Retinal pigment epithelial cell (primary cell): Measurements from ENCODE around the gene RSU1.

Experiments
- DNase-seq: peaks from one replicate; pipeline ENCODE4 v3.0.0-alpha.2; 2010; ENCODE audit warnings: low read depth
- H3K4me3 ChIP-seq: 2 replicates; pipeline ENCODE4 v1.5.1; 2011; ENCODE audit warnings: mild to moderate bottlenecking, low read length, control low read depth, moderate library complexity
- CTCF ChIP-seq: conservative IDR thresholded peaks from 2 replicates; pipeline ENCODE4 v1.5.1; 2011; ENCODE audit warnings: low read depth, low read length, control low read depth, inconsistent platforms

RSU1 gene

GRCh38 chr10:16649757-16650156 lies 167.5 kb downstream of the RSU1 start:
- TF ChIP-seq CTCF: no peak
- H3K4me3 ChIP-seq: no peak overlapping the region
- DNase-seq: no peak

- DNase-seq: no peak
- H3K4me3 ChIP-seq: no peak overlapping the region
- no peak for TF ChIP-seq CTCF
Measured at GRCh38 chr10:16648366-16648765, 168.9 kb downstream of the RSU1 start.

GRCh38 chr10:16646181-16647059 lies 170.8 kb downstream of the RSU1 start:
- H3K4me3 ChIP-seq: no peak overlapping the region
- DNase-seq: no peak
- no peak for TF ChIP-seq CTCF

GRCh38 chr10:16644146-16644545 lies 173.1 kb downstream of the RSU1 start:
- no peak for TF ChIP-seq CTCF
- no peak overlapping the region for H3K4me3 ChIP-seq
- peak; percentile 15 for DNase-seq

GRCh38 chr10:16643502-16643901 lies 173.7 kb downstream of the RSU1 start:
- H3K4me3 ChIP-seq: no peak overlapping the region
- DNase-seq: no peak
- no peak for TF ChIP-seq CTCF

GRCh38 chr10:16640153-16640552 lies 177.1 kb downstream of the RSU1 start:
- no peak for DNase-seq
- no peak for TF ChIP-seq CTCF

GRCh38 chr10:16639471-16639870 lies 177.8 kb downstream of the RSU1 start:
- no peak overlapping the region for H3K4me3 ChIP-seq
- TF ChIP-seq CTCF: no peak
- no peak for DNase-seq

More at GRCh38 chr10:16640153-16640552, 177.1 kb downstream of the RSU1 start:
- no peak overlapping the region for H3K4me3 ChIP-seq
